NB4 (cell line): ENCODE measurements around the gene COL7A1.

Experiments
- DNase-seq: peaks from one replicate; pipeline ENCODE4 v3.0.0; 2010; ENCODE audit warnings: low read depth
- H3K4me3 ChIP-seq: one replicate; pipeline ENCODE4 v1.5.1; 2011; ENCODE audit warnings: mild to moderate bottlenecking, low read depth, low read length, moderate library complexity
- MYC ChIP-seq: IDR thresholded peaks from 2 replicates; pipeline ENCODE4 v1.6.1; 2011; ENCODE audit warnings: low read depth, low read length
- POLR2A ChIP-seq: IDR thresholded peaks from 2 replicates; pipeline ENCODE4 v1.6.1; 2011; ENCODE audit warnings: mild to moderate bottlenecking; ENCODE audit not compliant: insufficient read length; ENCODE audit errors: extremely low read depth
- TF ChIP-seq, protein P1 (sequence below): IDR thresholded peaks from 2 replicates; pipeline ENCODE4 v1.6.1; 2011; ENCODE audit warnings: low read depth, low read length
- TF ChIP-seq, protein P2 (sequence below): IDR thresholded peaks from one replicate; pipeline ENCODE4 v1.5.1; 2012; ENCODE audit warnings: low read depth, low read length

COL7A1 gene

DNA sequence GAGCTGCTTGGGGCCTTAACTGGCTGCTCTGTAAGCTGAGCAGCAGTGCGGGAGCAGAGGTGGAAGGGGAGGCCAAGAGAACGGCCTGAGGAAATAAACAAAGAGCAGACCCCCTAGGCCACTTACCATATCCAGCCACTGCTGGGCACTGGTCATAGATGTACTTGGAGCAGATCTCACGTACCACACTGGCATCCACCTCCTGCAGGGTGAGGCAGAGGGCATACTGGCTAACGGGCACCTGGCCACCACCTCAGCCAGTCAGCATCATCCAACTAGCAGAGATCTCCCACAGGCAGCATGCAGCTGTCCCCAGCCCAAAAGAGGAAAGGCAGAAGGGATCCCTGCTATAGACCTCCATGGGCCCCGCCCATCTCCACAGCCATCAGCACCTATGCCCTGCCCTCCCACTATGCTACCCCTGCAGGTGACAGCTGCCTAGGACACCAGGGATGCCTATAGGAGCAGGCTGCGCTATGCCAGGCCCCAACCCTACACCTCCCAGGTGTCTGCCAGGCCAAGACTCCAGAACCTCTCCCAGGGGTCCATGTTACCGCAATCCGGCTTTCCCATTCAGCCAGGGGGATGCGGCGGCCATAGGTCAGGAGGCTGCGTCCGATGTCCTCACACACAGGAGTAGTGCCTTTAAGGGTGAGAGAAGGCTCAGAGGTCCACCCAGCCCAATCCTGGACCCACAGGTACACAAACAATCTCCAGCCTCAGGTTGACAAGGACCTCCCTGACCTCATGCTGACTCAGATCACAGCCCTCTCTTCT is 4.6 kb upstream of the COL7A1 start:
- TF ChIP-seq, protein P1, sequence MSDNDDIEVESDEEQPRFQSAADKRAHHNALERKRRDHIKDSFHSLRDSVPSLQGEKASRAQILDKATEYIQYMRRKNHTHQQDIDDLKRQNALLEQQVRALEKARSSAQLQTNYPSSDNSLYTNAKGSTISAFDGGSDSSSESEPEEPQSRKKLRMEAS = no peak
- TF ChIP-seq MYC = no peak
- no peak overlapping the region for H3K4me3 ChIP-seq
- DNase-seq = no peak

DNA sequence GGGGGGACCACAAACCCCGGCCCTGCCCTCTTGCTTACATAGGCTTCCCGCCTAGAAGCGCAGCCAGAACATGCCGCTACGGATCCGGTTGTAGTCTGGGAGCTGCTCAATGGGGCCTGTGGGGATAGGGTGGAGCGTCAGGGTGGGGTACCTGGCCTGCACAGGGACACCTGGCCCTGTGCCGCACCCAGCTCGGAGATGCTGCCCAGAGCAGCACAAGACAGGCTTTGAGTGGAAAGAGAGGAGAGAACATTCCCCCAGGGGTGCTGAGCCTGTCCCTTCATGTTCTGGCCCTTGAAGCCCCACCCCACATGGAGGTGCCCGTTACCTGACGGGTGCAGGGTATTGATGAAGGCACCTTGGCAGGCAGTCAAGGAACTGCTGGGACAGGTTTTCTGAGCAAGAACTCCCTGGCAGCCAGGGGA is 4.0 kb upstream of the COL7A1 start:
- no peak for DNase-seq
- no peak for TF ChIP-seq MYC
- TF ChIP-seq, protein P2, sequence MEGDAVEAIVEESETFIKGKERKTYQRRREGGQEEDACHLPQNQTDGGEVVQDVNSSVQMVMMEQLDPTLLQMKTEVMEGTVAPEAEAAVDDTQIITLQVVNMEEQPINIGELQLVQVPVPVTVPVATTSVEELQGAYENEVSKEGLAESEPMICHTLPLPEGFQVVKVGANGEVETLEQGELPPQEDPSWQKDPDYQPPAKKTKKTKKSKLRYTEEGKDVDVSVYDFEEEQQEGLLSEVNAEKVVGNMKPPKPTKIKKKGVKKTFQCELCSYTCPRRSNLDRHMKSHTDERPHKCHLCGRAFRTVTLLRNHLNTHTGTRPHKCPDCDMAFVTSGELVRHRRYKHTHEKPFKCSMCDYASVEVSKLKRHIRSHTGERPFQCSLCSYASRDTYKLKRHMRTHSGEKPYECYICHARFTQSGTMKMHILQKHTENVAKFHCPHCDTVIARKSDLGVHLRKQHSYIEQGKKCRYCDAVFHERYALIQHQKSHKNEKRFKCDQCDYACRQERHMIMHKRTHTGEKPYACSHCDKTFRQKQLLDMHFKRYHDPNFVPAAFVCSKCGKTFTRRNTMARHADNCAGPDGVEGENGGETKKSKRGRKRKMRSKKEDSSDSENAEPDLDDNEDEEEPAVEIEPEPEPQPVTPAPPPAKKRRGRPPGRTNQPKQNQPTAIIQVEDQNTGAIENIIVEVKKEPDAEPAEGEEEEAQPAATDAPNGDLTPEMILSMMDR = no peak
- no peak for TF ChIP-seq POLR2A
- H3K4me3 ChIP-seq = no peak overlapping the region

DNA sequence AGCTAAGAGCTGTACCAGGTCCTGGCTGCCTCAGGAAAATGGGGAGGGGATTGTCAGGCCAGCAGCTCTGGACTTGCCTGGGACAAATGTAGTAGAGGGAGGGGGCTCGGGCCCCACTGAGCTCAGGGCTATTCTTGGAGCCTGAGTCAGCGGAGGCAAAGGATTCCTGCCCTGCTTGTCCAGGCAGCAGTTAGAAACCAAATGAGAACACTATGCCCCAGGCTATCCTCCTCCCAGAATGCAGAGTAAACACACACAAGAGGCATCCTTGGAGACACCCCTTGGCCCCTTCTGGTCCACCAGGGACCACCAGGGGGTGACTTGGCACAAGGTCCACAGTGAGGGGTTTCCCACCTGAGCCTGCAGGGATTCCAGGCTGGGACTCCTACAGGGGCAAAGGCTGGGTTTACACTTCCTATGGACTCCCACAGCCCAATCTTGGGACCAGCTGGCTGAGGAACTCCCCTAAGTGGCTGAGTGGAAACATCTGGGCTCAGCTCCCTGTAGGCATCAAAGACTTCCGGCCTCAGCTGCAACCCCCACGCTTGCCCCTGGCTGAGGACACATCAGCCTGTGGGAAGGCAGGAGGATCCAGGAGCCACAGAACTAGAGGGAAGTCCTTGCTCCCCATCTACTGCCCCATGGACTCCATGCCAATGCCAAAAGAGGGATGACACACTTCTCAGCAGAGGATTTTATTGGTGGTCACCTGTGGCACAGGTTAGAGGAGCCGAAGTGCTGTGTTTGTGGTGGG is 3.4 kb upstream of the COL7A1 start:
- TF ChIP-seq, protein P1 = no peak
- TF ChIP-seq MYC = no peak
- TF ChIP-seq POLR2A = no peak
- no peak overlapping the region for H3K4me3 ChIP-seq
- DNase-seq = peak; percentile 36

DNA sequence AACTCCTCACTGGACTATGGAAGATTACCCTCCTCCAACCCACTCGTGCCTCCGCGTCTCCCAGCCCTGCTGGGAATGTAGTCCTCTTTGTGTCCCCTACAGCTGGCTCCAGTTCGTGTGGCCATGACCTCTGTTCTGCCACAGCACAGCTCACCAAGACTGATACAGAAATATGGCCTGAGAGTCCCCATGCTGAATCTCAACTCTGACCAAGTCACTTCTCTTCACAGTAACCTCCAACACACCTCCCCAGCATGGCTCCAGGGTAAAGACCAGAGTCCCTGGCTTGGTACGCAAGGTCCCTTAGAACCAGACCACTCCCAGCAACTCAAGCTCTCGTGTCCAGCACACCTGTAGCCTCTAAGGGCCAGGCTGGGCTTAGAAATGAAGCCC is 2.3 kb upstream of the COL7A1 start:
- no peak overlapping the region for H3K4me3 ChIP-seq
- no peak for DNase-seq
- TF ChIP-seq MYC (no peak), POLR2A (no peak)
- TF ChIP-seq, protein P2 = no peak
- TF ChIP-seq, protein P1 = no peak

DNA sequence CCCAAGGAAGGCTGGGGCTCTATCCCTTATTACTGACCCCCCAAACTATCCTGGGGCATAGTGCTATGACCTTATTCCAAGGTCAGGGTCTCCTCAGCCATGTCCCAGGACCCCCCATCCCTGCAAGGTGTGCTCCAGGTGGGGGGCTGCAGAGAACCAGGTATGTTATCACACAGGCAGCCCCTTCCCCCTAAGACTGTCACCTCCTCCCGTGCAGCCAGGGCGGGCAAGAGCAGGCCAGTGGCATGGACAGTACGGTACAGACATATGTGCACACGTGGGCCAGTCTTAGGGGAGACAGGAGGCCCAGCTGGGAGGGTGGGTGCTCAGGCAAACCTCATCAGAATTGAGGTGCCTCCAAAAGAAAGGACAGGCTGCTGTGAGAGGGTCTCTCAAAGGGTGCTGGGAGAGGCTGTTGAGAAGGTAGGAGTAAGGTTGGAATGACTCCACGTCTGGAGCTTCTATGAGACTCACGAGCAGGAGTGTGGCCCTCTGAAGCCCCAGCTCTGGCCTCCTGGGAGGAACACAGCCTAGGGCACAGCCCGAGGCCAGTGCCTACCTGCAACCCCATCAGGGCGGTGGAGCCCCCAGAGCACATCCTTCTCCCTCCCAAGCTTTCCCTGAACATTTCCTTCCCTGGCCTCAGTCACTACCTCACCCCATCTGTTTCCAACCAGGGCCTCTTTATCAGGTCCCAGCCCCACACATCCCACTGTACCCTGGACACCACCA is 1.7 kb upstream of the COL7A1 start:
- DNase-seq = no peak
- TF ChIP-seq, protein P2 = no peak
- TF ChIP-seq, protein P1 = no peak
- TF ChIP-seq POLR2A (no peak), MYC (no peak)
- no peak overlapping the region for H3K4me3 ChIP-seq

DNA sequence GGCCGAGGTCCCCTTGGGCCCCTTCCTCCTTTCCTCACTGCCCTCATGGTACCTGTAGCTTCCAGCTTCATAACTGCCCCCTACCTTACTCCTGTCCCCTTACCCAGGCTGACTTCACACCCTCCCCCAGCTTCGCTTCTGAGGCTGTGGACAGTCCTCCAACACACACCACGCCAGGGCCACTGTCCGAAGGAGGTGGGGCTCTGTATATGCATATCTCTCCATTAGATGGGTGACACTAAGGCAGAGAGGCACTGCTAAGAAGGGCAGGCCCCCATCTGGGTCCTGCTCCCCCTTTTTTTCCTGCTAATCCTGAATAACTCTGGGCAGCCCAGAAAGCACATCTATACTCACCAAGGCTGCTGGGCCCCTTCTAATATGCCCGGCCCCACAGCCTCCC is 1.0 kb upstream of the COL7A1 start:
- no peak overlapping the region for H3K4me3 ChIP-seq
- TF ChIP-seq, protein P2 = no peak
- TF ChIP-seq, protein P1 = no peak
- no peak for TF ChIP-seq POLR2A
- no peak for TF ChIP-seq MYC
- DNase-seq = no peak
